CD4-positive, alpha-beta T cell treated with Interleukin-21 for 1 hour (primary cell): Measurements from ENCODE around the gene NTHL1.

Experiments
- DNase-seq: peaks from one replicate; pipeline ENCODE4 v3.0.0-alpha.2; 2020

Gene NTHL1

GRCh38 chr16:2062801-2063200 lies 15.2 kb upstream of the NTHL1 start:
- DNase-seq = no peak

GRCh38 chr16:2061526-2061925 lies 13.9 kb upstream of the NTHL1 start:
- no peak for DNase-seq

- DNase-seq = no peak
Observed at GRCh38 chr16:2061023-2061422, 13.4 kb upstream of the NTHL1 start.

GRCh38 chr16:2060346-2060745 lies 12.7 kb upstream of the NTHL1 start:
- DNase-seq = no peak

- no peak for DNase-seq
Observed at GRCh38 chr16:2058872-2059271, 11.2 kb upstream of the NTHL1 start.

GRCh38 chr16:2058420-2058819 lies 10.8 kb upstream of the NTHL1 start:
- DNase-seq = no peak

- DNase-seq = no peak
Observed at GRCh38 chr16:2057438-2057837, 9.8 kb upstream of the NTHL1 start.

- DNase-seq = no peak
Observed at GRCh38 chr16:2056681-2057407, 9.2 kb upstream of the NTHL1 start.

- no peak for DNase-seq
Observed at GRCh38 chr16:2056077-2056476, 8.4 kb upstream of the NTHL1 start.

GRCh38 chr16:2054543-2055245 lies 7.1 kb upstream of the NTHL1 start:
- DNase-seq = no peak

GRCh38 chr16:2053897-2054296 lies 6.3 kb upstream of the NTHL1 start:
- no peak for DNase-seq

- no peak for DNase-seq
Observed at GRCh38 chr16:2053211-2053610, 5.6 kb upstream of the NTHL1 start.

GRCh38 chr16:2048116-2048543 lies 496 bp upstream of the NTHL1 start:
- no peak for DNase-seq

- no peak for DNase-seq
Observed at GRCh38 chr16:2046893-2047329, 723 bp downstream of the NTHL1 start.

- no peak for DNase-seq
Observed at GRCh38 chr16:2045965-2046892, 1.4 kb downstream of the NTHL1 start.

- no peak for DNase-seq
Observed at GRCh38 chr16:2044541-2044940, 3.1 kb downstream of the NTHL1 start.

- DNase-seq = no peak
Observed at GRCh38 chr16:2043667-2044451, 3.8 kb downstream of the NTHL1 start.

GRCh38 chr16:2042986-2043666 lies 4.5 kb downstream of the NTHL1 start:
- DNase-seq = no peak

GRCh38 chr16:2042171-2042985 lies 5.3 kb downstream of the NTHL1 start:
- DNase-seq = no peak

GRCh38 chr16:2040787-2041522 lies 6.7 kb downstream of the NTHL1 start:
- DNase-seq = no peak
